ENCODE measurements around the gene MAP3K3. TPM values are rescaled to one million over a fixed set of nuclear protein-coding genes. Genes with fewer than 3 reads are reported as not detected.

MAP3K3 gene
- total and polyA plus RNA-seq, 9 of the 15 experiments (the other 6 are each of a cell fraction or from before 2014, with no cell fraction given) = 0.69 to 16.5 (median 12.1) TPM

DNA sequence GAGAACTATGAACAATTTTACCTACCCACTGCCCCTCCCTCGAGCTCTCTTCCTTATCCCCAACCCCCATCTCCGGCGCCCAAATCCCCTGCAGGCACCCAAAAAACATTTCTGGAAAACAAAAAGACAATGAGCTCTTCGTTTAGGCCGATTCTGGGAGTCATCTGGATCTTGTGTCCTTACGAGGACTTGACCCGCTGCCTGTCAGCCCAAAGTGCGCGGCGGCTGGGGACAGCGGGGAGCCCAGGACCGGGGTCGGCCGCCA, 118.9 kb downstream of the MAP3K3 start (continued):
- TF ChIP-seq, protein P1, sequence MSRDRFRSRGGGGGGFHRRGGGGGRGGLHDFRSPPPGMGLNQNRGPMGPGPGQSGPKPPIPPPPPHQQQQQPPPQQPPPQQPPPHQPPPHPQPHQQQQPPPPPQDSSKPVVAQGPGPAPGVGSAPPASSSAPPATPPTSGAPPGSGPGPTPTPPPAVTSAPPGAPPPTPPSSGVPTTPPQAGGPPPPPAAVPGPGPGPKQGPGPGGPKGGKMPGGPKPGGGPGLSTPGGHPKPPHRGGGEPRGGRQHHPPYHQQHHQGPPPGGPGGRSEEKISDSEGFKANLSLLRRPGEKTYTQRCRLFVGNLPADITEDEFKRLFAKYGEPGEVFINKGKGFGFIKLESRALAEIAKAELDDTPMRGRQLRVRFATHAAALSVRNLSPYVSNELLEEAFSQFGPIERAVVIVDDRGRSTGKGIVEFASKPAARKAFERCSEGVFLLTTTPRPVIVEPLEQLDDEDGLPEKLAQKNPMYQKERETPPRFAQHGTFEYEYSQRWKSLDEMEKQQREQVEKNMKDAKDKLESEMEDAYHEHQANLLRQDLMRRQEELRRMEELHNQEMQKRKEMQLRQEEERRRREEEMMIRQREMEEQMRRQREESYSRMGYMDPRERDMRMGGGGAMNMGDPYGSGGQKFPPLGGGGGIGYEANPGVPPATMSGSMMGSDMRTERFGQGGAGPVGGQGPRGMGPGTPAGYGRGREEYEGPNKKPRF (IDR thresholded peaks at IDR 0.05; ENCODE audit: low read depth, low read length) = no peak
- TF ChIP-seq ZNF175 (CRISPR knock-in tag; IDR thresholded peaks at IDR 0.05; ENCODE audit: low read depth) = 0 out of 2 replicates have a peak, but pooled peaks have one; percentile 20
- peak; percentile 4 for TF ChIP-seq KDM5B (IDR thresholded peaks at IDR 0.05; ENCODE audit: insufficient replicate concordance, low read depth, low read length)
- TF ChIP-seq NCOR1 (IDR thresholded peaks at IDR 0.05) = no peak
- TF ChIP-seq CREM (IDR thresholded peaks at IDR 0.05; ENCODE audit: low read depth) = no peak
- TF ChIP-seq, protein P2, sequence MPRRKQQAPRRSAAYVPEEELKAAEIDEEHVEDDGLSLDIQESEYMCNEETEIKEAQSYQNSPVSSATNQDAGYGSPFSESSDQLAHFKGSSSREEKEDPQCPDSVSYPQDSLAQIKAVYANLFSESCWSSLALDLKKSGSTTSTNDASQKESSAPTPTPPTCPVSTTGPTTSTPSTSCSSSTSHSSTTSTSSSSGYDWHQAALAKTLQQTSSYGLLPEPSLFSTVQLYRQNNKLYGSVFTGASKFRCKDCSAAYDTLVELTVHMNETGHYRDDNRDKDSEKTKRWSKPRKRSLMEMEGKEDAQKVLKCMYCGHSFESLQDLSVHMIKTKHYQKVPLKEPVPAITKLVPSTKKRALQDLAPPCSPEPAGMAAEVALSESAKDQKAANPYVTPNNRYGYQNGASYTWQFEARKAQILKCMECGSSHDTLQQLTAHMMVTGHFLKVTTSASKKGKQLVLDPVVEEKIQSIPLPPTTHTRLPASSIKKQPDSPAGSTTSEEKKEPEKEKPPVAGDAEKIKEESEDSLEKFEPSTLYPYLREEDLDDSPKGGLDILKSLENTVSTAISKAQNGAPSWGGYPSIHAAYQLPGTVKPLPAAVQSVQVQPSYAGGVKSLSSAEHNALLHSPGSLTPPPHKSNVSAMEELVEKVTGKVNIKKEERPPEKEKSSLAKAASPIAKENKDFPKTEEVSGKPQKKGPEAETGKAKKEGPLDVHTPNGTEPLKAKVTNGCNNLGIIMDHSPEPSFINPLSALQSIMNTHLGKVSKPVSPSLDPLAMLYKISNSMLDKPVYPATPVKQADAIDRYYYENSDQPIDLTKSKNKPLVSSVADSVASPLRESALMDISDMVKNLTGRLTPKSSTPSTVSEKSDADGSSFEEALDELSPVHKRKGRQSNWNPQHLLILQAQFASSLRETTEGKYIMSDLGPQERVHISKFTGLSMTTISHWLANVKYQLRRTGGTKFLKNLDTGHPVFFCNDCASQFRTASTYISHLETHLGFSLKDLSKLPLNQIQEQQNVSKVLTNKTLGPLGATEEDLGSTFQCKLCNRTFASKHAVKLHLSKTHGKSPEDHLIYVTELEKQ (CRISPR knock-in tag; IDR thresholded peaks at IDR 0.05) = no peak
- TF ChIP-seq KAT7 (CRISPR knock-in tag; IDR thresholded peaks at IDR 0.05; ENCODE audit: borderline replicate concordance) = 0 out of 2 replicates have a peak, but pooled peaks have one; percentile 13
- TF ChIP-seq ZC3H11A (IDR thresholded peaks at IDR 0.05; ENCODE audit: low read depth, low read length) = no peak
- TF ChIP-seq, protein P3, sequence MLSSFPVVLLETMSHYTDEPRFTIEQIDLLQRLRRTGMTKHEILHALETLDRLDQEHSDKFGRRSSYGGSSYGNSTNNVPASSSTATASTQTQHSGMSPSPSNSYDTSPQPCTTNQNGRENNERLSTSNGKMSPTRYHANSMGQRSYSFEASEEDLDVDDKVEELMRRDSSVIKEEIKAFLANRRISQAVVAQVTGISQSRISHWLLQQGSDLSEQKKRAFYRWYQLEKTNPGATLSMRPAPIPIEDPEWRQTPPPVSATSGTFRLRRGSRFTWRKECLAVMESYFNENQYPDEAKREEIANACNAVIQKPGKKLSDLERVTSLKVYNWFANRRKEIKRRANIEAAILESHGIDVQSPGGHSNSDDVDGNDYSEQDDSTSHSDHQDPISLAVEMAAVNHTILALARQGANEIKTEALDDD (IDR thresholded peaks at IDR 0.05) = peak; percentile 24; the same call in 1 of the 2 replicates
- 0 out of 2 replicates have a peak, but pooled peaks have one; percentile 14 for TF ChIP-seq DPF2 (IDR thresholded peaks at IDR 0.05)
